DMS114 treated with DMSO at 0.1 percent for 48 hours (cell line): Measurements from ENCODE around the gene VAV3.

Experiments
- DNase-seq: peaks from one replicate; lab custom pipeline; 2025; ENCODE audit not compliant: unreplicated experiment; lab: John Stamatoyannopoulos, UW

The VAV3 gene

DNA sequence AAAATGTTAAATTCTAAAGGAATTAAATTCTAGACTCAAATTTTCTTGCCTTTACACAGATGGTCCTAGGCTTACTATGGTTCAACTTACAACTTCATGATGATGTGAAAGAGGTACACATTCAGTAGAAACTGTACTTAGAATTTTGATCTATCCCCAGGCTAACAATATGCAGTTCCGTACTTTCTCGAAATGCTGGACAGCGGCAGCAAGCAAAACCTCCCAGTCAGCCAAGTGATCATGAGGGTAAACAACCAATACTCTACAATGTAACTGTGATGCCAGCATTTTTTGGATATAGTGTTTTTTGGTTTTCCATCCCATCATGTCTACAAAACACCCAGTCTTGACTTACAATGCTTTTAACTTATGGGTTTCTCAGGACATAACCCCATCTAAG lies 25.7 kb downstream of the VAV3 start:
- no peak for DNase-seq

DNA sequence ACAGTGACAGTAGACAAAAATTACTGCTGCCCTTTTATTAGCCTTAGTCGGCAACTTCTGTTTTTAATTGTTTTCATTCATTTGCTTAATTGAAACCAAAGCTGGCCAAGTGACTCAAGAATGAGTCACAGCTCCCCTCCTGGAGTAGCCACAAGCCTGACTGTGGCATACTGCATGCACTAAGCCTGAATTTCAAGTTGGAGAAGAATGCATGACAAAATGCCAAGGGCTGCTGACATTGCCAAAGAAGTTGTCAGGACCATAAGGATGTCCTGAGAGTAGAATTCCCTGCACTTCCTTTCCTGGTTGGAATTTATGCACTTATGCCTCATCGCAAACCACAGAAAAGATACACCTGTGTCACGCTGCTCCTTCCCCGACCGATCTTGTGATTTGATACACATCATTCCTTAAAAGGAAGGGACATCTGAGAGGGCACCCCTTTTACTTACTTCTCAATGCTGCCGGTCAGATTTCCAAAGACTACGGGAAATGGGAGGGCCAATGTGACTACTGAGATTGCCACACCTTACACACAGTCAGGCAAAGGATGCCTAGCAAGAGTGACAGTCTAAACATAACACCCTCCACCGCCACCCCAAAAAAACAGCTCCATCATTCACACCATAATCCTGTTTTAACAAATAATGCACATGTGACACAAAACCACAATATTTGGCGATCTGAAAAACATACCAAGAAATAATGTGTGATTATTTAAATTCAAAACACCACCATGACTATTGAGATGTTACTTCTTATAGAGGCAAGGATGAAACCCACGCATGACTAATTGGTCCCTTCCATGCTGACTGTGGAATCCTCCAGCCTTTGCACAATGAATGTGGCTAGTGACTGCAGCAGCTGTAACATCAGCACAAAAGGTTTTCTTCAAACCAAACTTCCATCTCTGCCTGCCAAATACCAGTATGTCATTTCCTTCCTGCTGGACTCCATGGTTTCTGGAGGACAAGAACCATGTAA lies 28.2 kb downstream of the VAV3 start:
- DNase-seq = no peak

DNA sequence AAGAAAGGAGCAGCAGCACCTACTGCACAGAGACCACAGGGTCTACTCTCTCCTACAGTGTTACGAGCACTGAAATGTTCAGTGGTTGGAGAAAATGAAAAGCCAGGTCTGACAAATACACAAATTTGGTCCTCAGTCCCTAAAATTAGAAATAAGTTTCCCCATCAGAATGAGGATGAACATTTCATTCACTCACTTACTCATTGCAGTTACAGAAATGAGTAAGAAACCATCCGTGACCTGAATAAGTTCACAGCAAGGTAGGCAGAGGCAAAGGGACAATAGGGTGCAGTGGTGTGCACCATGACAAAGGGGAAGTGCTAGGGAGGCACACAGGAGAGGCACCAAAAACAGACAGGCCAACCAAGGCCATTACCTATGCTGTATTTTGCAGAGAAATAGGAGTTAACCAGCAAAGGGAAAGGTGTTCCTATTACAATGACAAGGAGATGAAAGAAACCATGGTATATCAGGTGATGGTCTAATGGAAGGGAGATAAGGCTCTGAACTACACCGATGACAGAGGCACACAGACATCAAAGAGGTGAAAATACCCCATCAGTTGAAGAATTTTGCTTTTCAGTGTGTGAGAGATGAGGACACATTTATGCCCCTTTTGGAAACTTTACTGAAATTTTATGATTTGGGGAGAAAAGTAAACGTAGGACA lies 29.4 kb downstream of the VAV3 start:
- DNase-seq = no peak

DNA sequence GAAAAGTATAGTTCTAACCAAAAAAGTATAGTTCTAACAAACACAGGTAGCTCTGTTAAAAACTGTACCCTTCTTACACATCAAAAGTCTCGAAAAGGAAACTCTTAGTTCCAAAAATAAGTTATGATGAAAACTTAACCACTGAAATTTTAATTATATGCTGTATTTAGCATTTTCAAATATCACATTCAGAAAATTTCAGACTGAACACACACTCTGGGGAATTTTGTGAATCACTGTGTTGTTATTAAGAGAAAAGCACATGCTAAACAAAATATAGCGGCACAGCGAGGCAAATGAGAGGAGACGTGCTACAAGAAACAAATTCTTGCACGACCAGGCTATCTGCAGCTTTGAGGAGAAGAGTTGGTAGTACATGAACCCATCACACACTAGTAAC lies 30.4 kb downstream of the VAV3 start:
- no peak for DNase-seq

DNA sequence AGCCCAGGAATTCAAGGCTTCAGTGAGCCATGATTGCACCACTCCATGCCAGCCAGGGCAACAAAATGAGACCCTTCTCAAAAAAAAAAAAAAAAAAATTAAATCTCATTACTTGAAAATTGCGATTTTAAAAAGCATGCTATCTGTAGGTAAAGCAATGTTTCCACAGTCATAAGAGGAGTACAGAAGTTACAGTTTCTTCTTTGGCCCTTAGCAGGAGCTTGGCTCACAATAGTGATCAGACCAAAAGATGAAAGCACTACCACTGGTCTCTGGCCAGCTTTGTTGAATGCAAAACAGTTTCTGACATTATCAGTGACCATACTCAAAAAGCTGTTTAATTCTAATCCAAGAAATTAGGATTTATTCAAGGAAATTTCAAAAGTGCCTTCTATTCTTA lies 31.2 kb downstream of the VAV3 start:
- no peak for DNase-seq

DNA sequence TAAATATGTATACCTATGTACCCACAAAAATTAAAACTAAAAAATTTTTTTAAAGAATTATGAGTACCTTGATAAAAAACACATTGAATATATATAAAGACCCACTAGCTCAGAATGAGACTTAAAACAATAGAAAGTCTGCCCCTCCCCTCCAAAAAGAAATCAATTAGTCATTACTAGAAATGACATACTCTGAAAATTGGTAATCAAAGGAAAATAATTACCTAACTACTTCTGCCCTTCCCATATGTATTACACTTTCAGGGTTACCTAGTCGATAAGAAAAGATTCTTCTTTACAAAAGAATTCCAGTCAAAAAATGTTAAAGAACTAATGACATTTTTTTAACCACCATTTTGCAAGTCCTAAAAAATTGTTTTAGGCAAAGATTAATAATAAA lies 34.7 kb downstream of the VAV3 start:
- no peak for DNase-seq

DNA sequence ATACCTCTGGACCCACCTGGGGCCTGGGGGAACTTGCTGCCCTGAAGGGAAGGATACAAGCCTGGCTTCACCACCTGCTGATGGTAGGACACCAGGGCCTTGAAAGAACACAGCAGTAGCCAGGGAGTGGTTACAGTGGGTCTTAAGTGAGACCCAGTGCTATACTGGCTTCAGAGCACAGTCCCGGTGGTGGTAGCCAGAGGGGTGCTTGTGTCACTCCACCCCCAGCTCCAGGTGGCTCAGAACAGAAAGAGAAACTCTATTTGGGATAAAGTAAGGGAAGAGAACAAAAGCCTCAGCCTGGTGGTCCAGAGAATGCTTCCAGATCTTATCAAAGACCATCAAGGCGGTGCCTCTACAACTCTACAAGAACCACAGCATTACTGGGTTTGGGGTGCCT lies 37.2 kb downstream of the VAV3 start:
- DNase-seq = no peak

DNA sequence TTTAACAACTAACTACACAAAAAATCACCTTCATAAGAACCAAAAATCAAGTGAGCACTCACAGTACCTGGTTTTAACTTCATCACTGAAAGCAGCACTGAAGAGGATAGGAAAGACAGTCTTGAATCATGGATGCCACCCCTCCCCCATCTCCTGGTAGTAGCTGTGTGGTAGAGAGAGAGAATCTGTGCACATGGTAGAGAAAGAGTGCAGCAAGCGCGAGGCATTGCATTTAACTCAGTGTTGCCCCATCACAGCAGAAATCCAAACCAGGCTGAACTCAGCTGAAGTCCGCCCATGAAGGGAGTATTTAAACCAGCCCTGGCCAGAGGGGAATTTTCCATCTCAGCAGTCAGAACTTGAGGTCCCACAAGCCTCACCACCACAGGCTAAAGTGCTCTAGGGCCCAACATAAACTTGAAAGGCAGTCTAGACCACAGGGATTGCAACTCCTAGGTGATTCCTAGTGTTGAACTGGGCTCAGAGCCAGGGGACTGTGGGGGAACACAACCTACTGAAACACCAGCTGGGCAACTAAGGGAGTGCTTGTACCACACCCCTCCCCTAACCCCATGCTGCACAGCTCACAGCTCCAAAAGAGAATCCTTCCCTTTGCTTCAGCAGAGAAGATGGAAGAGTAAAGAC lies 38.4 kb downstream of the VAV3 start:
- no peak for DNase-seq

DNA sequence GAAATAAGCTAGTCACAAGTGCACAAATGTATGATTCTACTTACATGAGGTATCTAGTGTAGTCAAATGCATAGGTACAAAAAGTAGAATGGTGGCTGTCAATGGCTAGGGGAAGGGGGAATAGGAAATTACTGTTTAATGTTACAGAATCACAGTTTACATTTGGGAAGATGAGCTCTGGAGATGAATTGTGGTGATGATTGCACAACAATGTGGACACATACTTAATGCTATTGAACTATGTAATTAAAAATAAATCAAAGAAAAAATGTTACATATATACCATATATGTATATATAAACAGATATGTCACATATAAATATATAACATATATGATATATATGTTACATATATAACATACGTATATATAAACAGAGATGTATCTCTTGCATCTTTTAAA lies 39.4 kb downstream of the VAV3 start:
- DNase-seq = no peak

DNA sequence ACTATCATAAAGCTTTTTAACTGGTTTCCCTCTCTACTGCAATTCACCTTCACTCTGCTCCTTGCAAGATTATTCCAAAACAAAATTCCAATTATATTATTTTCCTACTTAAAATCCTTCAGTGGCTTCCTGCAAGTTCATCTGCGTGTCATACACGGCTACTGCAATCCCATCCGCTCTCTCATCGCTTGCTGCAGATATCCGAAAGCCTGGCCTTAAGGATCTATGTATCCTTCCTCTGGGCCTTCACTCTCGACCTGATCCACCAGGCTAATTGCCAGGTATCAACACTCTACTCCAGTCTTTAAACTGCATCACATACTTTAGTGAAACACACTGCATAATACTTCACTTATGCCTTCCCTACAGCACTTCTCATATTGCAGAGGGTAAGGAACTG lies 44.0 kb downstream of the VAV3 start:
- DNase-seq = no peak

DNA sequence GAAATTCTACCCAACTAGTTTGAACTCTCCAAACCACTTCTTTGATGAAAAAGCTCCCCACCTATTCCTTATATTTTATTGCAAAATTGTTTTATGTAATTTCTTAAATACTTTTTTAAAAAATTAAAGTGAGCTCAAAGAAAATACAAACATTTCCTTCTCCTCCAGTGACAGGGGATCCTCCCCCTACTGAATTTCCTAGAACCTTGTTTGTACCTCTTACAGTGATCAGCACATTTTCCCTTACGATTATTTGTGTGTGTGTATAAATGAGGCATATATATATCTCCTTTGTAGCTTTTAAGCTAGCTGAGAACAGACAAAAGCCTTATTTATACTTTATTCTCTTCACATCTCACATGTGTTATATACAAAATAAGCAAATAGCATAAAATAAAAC lies 44.4 kb downstream of the VAV3 start:
- no peak for DNase-seq

DNA sequence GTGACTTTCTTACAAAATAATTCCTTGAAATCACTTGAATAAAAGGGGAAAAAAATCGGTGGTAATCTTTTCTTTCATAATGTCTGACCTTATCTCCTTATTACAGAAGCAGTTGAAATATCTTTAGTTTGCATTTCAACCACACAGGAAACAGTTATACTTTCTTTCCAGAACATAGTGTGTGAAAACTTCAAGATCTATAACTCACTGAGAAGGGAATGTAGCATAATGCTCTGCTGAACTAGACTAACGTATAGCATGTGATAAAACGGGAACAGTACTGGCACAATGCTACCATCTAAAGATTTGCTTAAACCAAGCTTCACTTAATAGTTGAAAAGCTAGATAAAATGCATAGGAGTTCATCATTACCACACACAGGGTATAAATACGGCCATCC lies 45.0 kb downstream of the VAV3 start:
- no peak for DNase-seq

DNA sequence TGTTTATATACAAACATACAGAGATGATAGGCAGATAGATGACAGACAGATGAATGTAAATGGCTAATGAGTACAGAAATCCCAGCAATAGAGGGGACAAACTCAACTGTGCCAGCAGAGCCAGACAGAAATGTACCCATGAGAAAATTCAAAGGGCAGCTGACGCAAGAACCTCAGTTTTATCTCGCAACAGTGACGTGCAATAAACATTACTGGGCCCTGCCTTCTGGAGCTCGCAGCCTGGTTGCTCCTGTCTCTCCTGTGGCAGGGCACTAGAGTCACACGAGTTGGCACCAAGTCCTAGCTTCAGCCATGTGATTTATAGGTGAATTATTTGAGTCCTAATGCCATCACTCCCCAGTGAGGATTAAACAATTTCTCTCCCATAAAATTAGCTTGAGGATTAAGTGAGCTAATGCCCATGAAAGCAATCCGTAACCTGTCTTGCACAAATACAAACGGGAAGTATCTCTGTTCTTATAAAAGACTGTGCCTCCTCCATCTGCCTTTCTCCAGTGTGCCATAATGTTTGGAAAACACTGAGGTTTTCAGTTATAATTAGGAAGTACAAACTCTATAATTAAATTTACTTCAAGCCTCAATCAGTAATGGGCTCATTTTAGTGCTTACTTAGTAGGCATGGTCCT lies 50.7 kb downstream of the VAV3 start:
- no peak for DNase-seq

DNA sequence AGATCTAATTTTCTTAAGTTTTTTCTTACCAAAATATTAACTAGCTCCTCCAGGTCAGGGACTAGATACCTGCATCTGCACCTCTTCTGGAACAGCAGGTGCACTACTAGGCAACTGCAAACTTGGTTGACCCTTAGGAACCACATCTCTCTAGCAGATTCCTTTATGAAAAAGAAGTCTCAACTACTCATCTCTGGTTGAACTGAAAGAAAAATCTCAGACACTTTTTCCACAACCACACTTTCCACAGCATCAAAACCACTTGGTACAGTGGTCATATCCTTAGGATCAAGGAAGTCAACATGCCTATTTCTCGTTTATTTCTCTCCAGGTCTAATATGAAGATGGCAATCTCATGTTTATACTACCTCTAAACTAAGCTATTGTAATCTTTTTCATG lies 52.3 kb downstream of the VAV3 start:
- no peak for DNase-seq

DNA sequence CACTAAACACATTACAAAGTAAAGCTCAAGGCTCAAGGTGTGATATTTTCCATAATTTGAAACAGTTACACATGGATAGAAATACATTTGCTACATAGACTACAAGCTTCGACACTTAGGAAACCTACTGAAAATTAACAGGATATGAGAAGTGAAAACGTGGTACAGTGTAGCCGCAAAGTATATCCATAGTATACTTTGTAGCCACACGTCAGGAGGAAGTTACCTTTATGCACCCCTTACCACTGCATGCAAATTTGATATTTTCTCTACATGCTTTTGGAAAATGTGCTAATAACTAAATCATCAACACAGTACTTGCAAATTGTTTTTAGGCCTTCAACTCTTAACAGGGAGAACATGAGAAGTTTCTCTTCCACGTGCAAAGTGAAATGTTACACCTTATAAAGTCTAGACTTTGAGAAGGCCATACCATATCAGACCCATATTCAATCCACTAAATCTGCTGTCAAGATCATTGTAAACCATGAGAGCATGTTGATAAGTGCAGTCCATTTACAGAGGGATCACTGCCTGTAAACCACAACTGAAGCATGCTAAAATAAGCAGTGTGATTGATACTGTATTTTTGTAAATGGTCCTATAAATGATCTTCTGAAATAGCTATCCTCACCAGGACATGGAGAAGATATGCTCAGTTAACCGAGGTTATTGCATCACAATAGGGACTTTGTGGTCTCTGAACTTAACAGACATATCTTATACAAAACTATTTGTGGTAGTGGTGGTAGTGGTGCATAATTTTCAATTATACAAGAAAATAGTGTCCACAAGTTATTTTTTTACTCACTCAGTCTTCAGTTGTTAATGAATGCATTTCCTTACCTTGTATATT lies 64.7 kb downstream of the VAV3 start:
- DNase-seq = no peak

DNA sequence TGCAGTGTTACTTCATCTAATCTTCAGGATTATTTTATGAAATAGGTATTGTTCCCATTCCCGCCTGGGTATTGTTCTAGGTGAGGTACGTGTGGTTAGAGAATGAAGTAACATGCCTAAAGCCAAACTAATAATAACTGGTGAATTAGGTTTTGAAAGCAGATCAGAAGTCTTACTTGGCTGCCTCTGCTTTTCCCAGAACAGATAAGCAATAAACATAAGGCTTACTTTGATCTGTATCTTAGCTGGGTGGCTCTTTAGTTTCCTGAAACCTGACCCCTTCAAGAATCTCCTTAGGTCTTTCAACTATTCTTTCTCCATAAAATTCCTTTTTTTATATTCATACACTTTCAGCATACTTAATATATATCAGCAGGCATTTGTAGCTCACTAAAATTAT lies 65.3 kb downstream of the VAV3 start:
- no peak for DNase-seq

DNA sequence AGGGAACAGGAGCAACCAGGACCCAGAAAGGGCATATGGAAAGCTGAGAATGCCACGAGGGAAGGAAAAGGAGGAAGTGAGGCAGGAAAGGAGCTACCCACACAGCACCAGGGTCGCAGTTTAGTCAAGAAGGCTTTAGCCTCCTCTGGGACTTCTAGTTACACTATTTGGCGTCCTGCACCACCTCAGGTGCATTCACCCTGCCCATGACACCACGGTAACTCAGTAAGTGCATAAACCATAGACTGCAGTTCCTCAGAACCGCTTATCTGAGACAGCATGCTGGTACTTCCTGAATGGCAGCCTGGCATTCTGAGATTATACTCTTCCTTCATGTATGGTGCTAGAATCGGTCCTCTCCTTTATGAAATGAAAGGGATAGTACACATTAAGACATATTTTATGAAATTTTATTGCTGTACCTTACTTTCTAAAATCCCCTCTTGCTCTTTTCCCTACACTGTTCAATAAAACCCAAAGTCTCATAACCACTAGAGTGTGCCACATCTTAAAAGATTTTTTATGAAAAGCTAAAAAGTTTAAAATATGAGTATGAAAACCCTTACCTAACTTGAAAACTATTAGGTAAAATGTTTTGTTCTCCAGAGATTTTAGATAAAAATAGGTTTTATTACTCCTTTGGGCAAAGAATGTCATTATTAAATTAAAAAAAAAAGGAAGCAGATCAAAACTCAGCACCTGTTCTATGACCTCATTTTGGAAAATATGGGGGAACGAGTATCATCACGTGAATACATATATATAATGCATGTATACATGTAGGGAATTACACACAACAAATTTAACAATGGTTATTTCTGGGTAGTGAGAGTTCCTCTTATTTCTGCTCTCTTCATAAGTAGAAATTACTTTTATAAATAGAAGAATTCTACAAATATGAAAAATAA lies 67.3 kb downstream of the VAV3 start:
- DNase-seq = no peak

DNA sequence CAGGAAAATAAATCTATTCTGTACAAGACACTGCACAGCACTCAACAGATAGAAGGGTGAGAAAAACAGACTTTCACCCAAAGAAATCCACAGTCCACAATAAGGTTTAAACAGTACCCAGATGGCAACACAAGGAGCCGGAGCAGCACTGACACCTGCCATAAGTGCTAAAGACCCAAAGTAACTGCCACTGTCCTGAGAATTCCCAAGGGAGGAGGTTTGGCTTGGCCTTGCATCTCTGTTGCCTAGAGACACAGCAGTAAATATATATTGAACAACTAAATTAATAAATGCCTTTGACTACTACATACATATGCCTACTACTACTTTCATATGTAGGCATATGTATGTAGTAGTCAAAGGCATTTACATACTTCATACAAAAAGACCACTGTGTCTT lies 68.0 kb downstream of the VAV3 start:
- DNase-seq = no peak

DNA sequence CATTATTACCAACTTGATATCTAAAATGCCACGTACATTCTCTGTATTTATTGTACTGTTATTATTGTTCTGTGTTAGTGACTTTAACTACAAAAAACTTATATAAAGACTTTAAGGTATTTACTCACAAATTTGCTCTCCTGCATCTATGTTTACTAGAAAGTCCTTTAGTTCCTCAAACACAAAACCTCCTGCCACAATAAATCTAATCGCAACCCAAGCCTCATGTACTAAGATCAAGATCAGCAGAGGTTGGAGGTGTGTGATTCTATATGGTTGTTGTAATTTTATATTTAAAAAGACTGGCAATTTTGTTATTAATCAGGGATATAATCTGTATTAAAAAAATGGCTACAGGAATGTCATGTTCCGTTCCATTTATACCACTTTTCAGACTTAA lies 68.6 kb downstream of the VAV3 start:
- DNase-seq = no peak
